Thyroid gland (tissue), 4 donors: ENCODE measurements around the gene CCDC158.

ENCODE experiments used
- POLR2A ChIP-seq, 2 donors: fragments of 450-650 bp; IDR thresholded peaks; one replicate each; pipeline ENCODE4 v1.6.1; 2017; ENCODE audit warnings: antibody characterized with exemption in 2 of 2, mild to moderate bottlenecking in 2 of 2, moderate library complexity in 1 of 2
- TF ChIP-seq, protein P1 (sequence below), 6 experiments: fragments of 200-600 bp in 3 of 6; fragments of 450-650 bp in 3 of 6; sonication (generic) in 3 of 6; IDR thresholded peaks; one replicate each; pipeline ENCODE4 v1.5.1; 2016 to 2019; ENCODE audit warnings: antibody characterized with exemption in 6 of 6, mild to moderate bottlenecking in 2 of 6, inconsistent platforms in 1 of 6, moderate library complexity in 1 of 6

DNA sequence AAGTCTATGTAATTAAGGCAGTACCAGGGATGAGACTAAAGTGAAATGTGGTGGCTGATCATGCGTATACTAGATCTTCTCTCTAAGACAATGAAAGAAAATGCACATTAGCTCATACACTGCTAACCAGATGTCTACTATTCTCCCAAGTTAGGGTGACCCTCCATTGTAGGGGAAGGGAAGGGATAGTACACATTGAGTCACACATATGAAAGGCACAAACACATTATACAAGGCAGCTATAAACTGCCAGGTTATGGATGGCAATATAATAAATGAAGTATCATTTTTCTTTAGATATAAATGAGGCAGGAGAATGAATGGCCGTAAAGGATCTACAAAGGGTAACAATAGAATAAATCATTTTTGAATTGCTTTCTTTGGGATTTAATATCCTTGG is 18.6 kb upstream of the CCDC158 start:
- TF ChIP-seq, protein P1, sequence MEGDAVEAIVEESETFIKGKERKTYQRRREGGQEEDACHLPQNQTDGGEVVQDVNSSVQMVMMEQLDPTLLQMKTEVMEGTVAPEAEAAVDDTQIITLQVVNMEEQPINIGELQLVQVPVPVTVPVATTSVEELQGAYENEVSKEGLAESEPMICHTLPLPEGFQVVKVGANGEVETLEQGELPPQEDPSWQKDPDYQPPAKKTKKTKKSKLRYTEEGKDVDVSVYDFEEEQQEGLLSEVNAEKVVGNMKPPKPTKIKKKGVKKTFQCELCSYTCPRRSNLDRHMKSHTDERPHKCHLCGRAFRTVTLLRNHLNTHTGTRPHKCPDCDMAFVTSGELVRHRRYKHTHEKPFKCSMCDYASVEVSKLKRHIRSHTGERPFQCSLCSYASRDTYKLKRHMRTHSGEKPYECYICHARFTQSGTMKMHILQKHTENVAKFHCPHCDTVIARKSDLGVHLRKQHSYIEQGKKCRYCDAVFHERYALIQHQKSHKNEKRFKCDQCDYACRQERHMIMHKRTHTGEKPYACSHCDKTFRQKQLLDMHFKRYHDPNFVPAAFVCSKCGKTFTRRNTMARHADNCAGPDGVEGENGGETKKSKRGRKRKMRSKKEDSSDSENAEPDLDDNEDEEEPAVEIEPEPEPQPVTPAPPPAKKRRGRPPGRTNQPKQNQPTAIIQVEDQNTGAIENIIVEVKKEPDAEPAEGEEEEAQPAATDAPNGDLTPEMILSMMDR (IDR thresholded peaks at IDR 0.05): no peak
- no peak for TF ChIP-seq POLR2A (IDR thresholded peaks at IDR 0.05)
